Stomach (tissue), 4 donors: ENCODE data around the gene CBL.

ENCODE experiments used
- EP300 ChIP-seq: sonication (generic); formaldehyde crosslinking; IDR thresholded peaks from one replicate; pipeline ENCODE4 v1.6.1; 2017; ENCODE audit warnings: antibody characterized with exemption
- POLR2A ChIP-seq, 4 donors: fragments of 450-650 bp; IDR thresholded peaks; one replicate each; pipeline ENCODE4 v1.6.1; 2016; ENCODE audit warnings: antibody characterized with exemption in 4 of 4, control low read depth in 2 of 4, mild to moderate bottlenecking in 1 of 4, moderate library complexity in 1 of 4
- POLR2AphosphoS5 ChIP-seq, 3 donors: sonication (generic); formaldehyde crosslinking; IDR thresholded peaks; one replicate each; pipeline ENCODE4 v1.6.1; 2016; ENCODE audit warnings: antibody characterized with exemption in 3 of 3
- TF ChIP-seq, protein P1 (sequence below), 7 experiments: fragments of 450-650 bp in 4 of 7; fragments of 200-600 bp in 3 of 7; sonication (generic) in 3 of 7; IDR thresholded peaks; one replicate each; pipeline ENCODE4 v1.5.1; 2016 to 2019; ENCODE audit warnings: antibody characterized with exemption in 7 of 7, control low read depth in 2 of 7, mild to moderate bottlenecking in 1 of 7

DNA sequence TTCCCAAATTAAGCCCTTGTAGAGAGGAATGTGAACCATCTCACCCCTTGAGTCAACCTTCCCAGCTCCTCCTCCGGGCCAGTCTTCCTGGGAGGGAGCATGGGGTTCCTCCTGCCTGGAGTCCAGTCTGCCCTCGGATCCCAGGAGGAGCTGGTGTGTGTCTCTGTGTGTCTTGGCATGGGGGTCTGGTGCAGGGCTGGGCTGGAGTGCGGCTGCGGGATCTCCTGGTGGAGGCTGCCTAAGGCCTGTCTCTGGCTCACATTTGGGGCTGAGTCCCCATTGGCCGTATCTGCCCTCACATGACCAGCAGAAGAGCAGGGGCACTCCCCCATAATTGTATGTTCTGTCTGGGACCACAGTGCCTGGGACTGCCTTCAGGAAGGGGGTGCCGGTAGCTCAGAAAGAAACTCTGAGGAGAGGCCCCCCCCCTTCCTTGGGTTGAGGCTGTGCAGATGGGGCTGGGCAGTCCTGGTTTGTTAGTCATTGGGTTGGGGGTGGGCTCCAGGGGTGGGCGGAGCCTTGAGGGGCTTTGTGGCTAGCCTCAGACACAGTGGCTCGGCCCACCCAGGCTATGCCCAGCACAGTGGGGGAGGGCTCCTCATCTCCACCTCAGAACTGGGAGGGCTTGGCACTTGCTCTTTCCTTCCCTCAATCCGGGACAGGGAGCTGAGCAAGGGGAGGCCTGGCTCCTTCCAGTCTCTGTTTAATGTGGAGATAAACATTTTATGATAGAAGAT lies 131.6 kb downstream of the CBL start:
- no peak for TF ChIP-seq POLR2A (IDR thresholded peaks at IDR 0.05)
- TF ChIP-seq, protein P1, sequence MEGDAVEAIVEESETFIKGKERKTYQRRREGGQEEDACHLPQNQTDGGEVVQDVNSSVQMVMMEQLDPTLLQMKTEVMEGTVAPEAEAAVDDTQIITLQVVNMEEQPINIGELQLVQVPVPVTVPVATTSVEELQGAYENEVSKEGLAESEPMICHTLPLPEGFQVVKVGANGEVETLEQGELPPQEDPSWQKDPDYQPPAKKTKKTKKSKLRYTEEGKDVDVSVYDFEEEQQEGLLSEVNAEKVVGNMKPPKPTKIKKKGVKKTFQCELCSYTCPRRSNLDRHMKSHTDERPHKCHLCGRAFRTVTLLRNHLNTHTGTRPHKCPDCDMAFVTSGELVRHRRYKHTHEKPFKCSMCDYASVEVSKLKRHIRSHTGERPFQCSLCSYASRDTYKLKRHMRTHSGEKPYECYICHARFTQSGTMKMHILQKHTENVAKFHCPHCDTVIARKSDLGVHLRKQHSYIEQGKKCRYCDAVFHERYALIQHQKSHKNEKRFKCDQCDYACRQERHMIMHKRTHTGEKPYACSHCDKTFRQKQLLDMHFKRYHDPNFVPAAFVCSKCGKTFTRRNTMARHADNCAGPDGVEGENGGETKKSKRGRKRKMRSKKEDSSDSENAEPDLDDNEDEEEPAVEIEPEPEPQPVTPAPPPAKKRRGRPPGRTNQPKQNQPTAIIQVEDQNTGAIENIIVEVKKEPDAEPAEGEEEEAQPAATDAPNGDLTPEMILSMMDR (IDR thresholded peaks at IDR 0.05), result no peak
- no peak for TF ChIP-seq POLR2AphosphoS5 (IDR thresholded peaks at IDR 0.05)
- no peak for TF ChIP-seq EP300
